Femur (tissue), 1 donor: Measurements from ENCODE around the gene RNF157.
"Not testable (repeated sequence)": the region's sequence is repeated elsewhere in the genome, so short reads cannot be mapped to it uniquely, and the experiment has no call there.

Source experiments
- DNase-seq: peaks from one replicate; pipeline ENCODE4 v3.0.0-alpha.2; 2017

The RNF157 gene

GRCh38 chr17:76252967-76253766 lies 12.9 kb upstream of the RNF157 start:
- not testable (repeated sequence) for DNase-seq

- DNase-seq, result no peak
Measured at GRCh38 chr17:76252040-76252954, 12.0 kb upstream of the RNF157 start.

DNA sequence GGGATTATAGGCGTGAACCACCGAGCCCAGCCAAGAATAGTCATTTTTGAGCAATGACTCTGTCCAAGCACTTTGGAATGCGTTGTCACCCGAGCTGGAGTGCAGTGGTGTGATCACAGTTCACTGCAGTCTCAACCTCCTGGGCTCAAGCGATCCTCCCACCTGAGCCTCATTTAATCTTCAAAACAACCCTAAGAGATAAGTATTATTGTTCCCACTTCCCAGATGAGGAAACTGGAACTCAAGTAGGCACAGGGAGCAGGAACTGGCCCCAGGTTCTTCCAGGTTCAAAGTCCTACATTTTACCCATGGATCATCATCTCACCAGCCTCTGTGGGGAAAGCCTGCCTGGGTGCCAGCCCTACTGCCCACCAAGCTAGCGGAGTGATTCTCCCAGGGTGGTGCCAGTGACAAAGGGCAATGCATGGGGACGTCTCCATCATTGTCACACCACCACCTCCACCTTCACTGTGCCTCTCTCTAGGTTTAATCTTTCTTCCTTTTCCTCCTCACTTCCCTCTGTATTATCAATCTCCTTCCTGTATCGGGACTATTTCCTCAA lies 11.3 kb upstream of the RNF157 start:
- no peak for DNase-seq

GRCh38 chr17:76250141-76250540 lies 9.8 kb upstream of the RNF157 start:
- no peak for DNase-seq

DNA sequence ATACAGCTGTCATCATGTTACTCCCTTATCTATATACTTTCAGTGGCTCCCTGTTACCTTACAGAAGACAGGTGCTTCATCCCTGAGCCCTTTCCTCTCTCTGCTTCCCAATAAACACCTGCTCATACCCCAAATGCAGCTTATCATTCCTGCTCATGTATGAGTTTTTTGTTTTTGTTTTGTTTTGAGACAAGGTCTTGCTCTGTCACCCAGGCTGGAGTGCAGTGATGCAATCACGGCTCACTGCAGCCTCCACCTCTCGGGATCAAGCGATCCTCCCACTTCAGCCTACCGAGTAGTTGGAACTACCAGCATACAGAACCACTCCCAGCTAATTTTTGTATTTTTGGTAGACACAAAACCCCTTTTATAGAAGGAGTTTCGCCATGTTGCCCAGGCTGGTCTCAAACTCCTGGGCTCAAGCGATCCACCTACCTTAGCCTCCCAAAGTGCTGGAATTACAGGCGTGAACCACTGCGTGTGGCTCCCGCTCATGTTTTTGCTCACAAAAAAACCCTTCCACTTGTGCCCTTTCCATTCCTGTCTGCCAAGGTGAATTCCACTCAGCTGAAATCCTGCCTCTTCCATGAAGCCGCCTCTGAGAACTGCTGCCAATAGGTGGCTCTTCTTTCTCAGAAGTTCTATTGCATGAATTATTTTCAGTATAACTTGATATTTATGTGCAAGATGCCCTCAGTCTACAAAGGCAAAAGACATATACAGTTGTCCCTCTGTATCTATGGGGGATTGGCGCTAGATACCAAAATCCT lies 7.9 kb upstream of the RNF157 start:
- no peak for DNase-seq

DNA sequence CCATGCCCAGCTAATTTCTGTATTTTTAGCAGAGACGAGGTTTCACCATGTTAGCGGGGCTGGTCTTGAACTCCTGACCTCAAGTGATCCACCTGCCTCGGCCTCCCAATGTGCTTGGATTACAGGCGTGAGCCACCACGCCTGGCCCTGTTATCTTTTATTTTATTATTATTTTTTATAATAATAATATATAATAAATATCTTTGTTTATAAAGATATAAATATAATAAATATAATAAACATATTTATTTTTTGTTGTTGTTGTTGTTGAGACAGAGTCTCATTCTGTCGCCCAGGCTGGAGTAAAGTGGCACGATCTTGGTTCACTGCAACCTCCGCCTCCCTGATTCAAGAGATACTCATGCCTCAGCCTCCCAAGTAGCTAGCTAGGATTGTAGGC lies 7.0 kb upstream of the RNF157 start:
- no peak for DNase-seq

GRCh38 chr17:76246080-76247066 lies 6.1 kb upstream of the RNF157 start:
- DNase-seq, result no peak

DNA sequence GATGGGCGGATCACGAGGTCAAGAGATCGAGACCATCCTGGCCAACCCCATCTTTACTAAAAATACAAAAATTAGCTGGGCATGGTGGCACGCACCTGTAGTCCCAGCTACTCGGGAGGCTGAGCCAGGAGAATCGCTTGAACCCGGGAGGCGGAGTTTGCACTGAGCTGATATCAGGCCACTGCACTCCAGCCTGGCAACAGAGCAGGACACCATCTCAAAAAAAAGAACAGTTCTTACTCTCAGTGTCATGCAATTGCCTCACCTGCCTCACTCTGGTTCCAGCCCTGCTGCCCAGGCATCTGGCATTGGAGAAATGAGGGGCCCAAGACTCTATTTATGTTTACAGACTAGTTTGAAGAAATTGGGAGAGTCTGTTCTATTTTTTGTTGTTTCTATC lies 4.4 kb upstream of the RNF157 start:
- not testable (repeated sequence) for DNase-seq

GRCh38 chr17:76243826-76244679 lies 3.8 kb upstream of the RNF157 start:
- DNase-seq, result no peak

- no peak for DNase-seq
Measured at GRCh38 chr17:76241691-76242255, 1.5 kb upstream of the RNF157 start.

- no peak for DNase-seq
Measured at GRCh38 chr17:76241204-76241538, 878 bp upstream of the RNF157 start.

GRCh38 chr17:76239538-76240274 lies 587 bp downstream of the RNF157 start:
- no peak for DNase-seq

DNA sequence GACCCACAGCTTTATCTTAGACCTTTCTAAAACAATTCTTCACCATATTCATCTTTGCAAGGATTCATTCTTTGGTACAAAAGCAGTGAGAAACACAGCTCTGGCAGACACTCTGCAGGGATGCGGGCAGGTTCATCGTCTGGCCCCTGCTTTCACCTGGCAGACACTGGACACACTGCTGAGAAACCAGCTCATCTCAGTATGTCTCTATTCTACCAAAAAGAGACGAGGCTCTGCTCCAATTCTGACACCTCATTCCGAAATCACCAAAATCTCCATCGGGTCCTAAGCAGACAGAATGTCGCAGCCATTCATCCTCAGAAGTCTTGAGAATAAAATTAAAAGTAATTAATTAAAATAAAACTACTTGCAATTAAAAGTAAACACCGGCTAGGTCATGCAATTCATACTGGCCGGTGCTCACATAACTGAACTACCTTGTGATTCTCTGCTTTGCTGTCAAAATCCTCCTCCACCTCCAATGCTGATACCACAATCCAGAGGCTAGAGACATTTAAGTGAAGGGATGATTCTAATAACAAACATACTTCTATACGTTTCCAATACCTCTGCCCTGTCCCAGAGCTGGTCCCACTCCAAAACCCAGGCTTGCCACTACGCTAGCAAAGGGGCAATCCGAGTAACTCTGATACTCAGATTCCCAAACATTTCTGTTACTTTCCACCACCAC lies 1.3 kb downstream of the RNF157 start:
- no peak for DNase-seq

DNA sequence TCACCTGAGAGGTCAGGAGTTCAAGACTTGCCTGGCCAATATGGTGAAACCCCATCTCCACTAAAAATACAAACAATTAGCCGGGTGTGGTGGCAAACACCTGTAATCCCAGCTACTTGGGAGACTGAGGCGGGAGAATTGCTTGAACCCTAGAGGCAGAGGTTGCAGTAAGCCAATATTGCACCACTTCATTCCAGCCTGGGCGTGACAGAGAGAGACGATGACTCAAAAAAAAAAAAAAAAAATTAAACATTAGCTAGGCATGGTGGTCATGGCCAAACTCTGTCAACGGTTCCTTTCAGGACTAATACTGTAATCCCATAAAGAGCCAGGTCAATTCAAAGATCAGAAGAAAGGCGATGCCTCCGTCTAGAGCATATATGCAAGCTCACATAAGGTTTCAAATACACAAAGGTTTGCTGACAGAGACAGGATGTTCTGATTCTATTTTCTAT lies 2.4 kb downstream of the RNF157 start:
- DNase-seq, result no peak

- DNase-seq, result no peak
Measured at GRCh38 chr17:76236603-76237002, 3.7 kb downstream of the RNF157 start.

GRCh38 chr17:76235883-76236282 lies 4.4 kb downstream of the RNF157 start:
- DNase-seq, result no peak

GRCh38 chr17:76234354-76234679 lies 6.0 kb downstream of the RNF157 start:
- DNase-seq, result no peak

DNA sequence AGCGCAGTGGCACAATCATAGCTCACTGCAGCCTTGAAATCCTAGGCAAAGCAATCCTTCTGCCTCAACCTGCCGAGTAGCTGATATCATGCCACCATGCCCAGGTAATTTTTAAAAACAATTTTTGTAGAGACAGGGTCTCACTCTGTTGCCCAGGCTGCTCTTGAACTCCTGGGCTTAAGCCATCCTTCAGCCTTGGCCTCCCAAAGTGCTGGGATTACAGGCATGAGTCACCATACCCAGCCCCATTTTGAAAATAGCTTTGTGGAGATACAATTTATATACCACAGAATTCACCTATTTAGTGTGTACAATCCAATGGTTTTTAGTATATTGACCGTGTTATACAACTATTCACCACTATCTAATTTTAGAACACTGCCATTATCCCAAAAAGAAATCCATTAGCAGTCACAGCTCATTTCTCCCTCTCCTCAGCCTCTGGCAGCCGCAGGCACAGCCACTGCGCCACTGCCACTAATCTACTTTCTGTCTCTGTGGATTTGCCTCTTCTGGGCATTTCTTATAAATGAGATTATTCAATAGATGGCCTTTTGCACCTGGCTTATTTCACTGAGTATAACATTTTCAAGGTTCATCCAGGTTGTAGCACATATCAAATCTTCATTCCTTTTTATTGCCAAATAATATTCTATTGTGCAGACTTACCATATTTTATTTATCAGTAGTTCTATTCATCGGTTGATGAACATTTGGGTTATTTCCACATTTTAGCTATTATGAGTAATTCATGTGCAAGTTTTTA lies 6.5 kb downstream of the RNF157 start:
- no peak for DNase-seq
